GM12891 (cell line): ENCODE data around the gene ESR1.

ENCODE experiments used
- POLR2A ChIP-seq: IDR thresholded peaks from 2 replicates; pipeline ENCODE4 v1.6.1; 2011; ENCODE audit warnings: low read depth, low read length, control low read depth
- POLR2AphosphoS5 ChIP-seq: IDR thresholded peaks from 2 replicates; pipeline ENCODE4 v1.6.1; 2011; ENCODE audit warnings: low read depth, low read length, control low read depth
- SPI1 ChIP-seq: IDR thresholded peaks from 2 replicates; pipeline ENCODE4 v1.6.1; 2011; ENCODE audit warnings: low read depth, low read length, control low read depth
- TAF1 ChIP-seq: IDR thresholded peaks from 2 replicates; pipeline ENCODE4 v1.6.1; 2011; ENCODE audit warnings: low read depth, low read length, control low read depth

DNA sequence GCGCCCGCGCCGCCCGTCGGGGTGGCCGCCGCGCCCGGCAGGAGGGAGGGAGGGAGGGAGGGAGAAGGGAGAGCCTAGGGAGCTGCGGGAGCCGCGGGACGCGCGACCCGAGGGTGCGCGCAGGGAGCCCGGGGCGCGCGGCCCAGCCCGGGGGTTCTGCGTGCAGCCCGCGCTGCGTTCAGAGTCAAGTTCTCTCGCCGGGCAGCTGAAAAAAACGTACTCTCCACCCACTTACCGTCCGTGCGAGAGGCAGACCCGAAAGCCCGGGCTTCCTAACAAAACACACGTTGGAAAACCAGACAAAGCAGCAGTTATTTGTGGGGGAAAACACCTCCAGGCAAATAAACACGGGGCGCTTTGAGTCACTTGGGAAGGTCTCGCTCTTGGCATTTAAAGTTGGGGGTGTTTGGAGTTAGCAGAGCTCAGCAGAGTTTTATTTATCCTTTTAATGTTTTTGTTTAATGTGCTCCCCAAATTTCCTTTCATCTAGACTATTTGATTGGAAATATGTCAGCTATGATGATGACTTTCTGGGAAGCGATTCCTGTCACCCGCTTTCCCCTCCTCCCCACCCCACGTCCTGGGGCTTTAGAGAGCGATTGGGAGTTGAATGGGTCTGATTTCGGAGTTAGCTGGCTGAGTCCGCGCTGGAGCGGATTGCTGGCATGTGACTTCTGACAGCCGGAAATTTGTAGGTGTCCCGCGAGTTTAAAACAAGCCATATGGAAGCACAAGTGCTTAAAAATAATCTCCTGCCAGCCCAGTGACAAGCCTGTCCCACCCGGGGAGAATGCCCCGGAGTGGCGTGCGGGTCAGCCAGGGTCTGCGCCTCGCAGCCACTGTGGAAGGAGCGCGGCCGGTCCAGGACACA, 1.1 kb downstream of the ESR1 start:
- no peak for TF ChIP-seq POLR2A
- TF ChIP-seq POLR2AphosphoS5 = no peak
- no peak for TF ChIP-seq TAF1
- no peak for TF ChIP-seq SPI1
